HTERT RPE-1 (cell line): ENCODE data around the gene AKNA.

Source experiments
- in situ Hi-C: fragments of 300-500 bp; cut with MboI; formaldehyde crosslinking; loops from 4 replicates; pipeline ENCODE4 v1.14.3; 2020; ENCODE audit warnings: low sequenced_read_pairs

The AKNA gene

DNA sequence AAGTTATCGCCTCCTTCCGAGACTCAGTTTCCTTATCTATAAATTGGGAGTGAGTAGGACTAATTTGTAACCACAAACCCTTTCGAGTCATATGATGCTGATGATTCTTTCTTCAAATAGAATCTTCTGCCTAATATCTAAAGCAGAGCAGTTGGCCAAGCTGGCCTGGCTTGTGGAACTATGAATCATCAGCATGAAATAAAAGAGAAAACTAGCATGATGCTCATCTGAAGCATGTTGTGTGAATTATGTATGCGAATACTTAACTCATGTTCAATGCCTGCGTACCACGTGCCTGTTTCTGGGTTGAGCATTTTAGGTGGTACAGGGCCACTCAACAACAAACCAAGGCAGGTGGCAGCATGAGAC lies 79.9 kb downstream of the AKNA start:
- in situ Hi-C loops = no loop called here

DNA sequence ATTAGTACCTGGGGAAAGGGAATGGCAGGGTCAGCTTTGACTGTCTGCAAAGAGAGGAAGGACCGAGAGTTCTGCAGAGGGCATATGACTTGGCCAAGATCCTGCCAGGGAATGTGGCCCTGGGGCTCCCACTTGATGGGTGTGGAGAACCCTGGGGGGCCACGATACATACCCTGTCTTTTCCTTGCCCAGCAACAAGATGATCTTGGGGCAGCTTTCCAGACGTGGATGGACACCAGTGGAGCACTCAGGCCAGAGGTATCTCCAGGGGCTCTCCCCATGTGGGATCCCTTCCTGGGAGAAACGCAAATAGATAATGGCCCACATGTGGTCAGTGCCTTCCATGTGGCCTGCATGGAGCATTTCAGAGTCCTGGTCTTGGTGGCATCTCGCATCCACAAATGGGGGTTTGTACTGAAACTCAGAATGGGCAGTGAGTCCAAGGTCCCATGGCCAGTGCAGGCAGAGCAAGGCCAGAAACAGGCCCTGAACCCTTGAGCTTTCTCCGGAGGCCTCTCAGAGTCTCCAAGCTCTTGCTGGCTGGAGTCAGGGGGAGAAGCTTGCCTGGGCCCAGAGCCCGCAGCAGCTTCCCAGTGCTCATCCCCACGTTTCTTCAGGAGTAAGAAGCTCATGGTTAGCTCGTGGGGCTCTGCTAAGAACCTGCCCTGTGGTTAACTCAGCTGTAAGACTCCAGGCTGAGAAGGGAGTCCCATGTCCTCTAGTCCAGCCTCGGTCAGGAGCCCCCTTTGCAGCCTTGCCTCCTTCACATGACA lies 83.2 kb downstream of the AKNA start:
- in situ Hi-C loops = no loop called here

DNA sequence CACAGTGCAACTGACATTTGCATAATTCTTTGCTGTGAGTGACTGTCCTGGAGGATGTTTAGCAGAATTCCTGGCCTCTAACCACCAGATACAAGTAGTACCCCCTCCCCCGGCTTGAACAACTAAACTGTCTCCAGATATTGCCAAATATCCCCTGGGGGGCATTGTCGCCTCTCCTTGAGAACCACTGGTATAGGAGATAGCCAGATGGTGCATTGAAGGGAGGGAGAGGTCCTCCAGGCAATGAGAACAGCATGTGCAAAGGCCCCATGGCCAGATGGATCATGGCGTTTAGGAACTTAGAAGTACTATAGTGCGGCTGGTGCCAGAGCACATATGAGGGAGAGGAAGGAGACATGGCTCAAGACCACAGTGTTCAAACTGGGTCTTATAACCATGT lies 83.8 kb downstream of the AKNA start:
- in situ Hi-C loops = no loop called here

DNA sequence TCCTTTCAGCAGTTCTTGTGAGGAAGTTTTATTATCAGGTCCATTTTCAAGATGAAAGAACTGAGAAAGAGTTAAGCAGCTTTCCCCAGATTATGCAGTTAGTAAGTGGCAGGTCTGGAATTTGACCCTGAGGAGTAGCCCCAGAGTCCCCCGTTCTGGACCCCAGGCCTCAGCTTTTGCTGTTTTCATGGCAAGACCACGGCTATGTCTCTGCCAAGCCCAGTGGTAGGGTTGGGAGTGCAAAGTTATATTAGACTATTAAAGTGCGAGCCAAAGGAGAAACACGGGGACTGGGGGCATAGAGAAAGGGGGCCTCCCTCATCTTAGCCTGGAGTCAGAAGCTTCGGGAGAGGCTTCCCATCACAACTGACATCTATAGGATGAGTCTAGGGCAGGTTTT lies 84.2 kb downstream of the AKNA start:
- in situ Hi-C loops = no loop called here

DNA sequence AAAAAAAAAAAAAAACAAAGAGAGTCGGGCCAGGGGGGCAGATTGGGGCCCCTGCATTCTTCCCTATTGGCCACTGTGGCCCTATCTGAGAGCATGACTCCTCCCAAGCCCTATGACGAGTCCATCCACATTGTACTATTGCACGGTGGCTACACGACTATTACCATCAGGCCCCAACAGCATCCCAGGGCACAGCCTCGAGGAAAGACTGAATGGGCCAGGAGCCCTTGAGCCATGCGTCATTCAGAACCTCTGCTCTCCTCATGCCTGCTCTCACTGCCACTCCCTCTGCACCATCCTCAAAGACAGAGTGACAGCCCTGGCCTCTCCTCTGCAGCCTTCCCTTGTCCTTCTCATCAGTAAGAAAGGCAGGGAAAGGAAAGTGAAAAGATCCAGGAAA lies 85.1 kb downstream of the AKNA start:
- in situ Hi-C loops = no loop called here

DNA sequence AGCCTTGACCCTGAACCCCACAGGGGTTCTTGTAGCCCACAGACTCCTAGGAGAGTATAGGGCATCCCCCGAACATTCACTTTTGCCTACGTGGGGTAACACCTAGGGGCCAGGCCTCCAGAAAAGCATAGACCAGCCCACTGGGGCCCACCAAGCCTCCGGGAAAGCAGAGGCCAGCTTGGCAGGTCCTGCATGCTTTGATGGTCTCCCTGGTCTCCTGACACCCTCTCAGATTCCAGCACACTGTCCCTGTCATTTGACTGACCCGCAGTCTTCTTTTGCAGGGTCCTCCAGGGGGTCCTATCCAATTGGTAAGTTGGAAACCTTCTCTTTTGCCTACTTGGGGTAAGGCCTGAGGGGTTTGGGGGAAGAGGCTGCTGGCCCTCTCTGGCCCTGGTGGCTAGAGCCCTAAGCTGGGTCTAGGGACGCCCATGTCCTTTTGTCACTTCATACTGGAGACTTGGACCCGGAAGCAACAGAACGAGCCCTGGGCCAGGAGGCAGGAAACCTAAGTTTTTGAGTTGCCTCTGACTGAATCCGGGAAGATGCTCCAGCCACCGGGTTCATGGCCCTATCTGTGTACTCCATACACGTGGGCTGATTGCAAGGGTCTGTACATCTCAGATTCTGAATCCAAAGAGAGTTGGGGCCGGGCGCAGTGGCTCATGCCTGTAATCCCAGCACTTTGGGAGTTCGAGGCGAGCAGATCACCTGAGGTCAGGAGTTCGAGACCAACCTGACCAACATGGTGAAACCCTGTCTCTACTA lies 85.8 kb downstream of the AKNA start:
- in situ Hi-C loops = no loop called here

DNA sequence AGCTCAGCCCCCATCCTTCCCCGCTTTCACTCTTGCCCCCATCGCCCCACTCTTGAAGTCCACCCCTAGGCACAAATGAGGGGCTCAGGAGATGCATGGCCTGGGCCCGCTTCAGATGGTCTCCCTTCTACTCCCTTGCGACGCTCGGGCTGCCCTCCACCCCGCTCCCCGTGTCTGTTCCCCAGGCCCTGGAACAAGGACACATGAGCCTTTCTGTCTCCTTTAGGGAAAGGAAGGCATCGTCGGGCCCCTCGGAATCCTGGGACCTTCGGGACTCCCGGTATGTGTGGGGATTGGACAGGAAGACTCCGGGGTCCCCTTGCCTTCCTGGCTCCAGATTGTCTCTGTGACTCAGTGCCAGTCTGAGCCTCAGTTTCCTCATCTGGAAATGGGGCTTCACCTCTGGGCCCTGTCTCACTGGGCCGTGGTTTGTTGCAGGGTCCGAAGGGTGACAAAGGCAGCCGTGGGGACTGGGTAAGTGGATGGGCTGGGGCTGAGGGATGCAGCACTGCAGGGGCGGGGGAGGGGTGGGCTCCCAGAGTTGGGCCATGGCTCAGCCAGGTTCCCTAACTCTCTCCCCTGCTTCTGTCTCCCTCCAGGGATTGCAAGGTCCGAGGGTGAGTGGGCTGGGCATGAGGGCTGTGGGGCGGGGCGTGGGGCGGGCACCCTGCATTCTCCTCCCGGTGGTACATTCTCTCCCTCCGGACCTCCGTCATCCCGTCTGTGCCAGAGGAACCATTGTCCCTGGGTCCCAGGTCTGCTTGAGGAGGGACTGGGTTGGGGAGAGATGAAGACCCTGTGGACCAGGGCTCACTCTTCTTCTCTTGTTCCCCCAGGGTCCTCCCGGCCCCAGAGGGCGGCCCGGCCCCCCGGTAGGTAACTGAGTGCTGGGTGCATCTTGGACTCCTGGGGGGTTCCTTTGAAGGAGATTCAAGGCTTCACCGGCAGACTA lies 86.7 kb downstream of the AKNA start:
- in situ Hi-C loops = no loop called here

DNA sequence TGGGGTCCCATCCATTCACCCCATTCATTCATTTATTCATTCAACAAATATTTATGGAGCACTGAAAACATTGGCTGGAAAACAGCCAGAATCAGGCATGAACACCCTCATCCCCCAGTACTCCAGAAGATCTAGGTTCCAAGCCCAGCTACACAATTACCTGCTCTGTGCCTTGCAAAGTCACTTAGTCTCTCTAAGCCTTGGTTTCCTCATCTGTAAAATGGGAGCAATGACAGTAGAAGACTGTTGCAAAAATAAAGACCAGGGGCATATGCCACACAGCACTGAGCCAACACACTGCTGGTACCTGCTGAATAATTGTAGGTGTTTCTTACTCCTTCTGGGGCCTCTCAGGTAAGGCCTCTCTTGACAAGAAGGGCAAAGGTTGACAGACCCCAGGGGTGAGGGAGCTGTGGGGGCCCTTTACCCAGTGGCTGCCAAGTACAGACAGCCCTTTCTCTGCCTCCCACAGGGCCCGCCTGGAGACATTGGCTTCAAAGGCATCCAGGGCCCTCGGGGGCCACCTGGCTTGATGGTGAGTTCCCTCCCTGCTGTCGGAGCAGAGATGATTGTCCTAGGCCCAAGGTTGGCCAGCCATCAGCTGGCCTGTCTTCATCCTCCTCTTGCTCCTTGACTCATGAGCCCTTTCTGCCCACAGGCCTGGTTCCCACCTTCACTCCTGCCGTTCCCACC lies 87.5 kb downstream of the AKNA start:
- in situ Hi-C loops = no loop called here

DNA sequence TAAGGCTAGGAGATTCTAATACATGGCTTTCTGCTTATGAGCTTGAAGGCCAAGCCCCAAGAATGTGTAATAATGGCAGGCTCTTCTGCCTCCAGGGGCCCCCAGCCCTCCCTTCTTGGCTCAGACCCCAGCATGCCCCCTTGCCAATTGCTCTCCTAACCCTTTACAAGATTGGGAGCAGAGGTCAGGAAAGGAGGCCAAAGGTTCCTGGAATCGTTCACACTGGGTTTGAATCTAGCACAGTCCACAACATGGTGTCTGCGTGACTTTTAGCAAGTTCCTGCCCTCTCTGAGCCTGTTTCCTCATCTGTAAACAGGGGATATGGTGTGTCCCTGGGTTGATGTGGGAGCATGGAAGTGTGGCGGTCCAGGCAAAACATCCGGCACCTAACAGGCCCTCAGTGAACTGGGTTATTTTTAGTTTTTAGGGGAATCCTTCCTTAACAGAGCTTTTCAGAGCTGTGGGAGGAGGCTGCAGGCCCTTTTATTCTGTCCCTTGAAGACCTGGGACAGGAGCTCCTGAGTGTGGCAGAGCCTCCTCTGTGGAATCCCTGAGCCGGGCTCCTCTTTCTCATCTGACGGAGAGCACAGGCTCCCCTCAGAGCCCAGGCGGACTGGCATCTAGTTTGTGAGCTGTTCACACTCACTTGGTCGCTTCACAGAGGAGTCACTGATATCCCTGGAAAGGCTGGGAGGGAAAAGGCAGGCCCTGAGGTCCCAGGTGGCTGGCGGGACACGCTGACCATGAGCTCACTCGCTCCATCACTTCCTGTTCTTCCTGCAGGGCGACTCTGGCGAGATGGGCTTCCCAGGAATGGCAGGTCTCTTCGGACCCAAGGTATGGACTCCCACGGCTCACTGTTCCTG lies 88.3 kb downstream of the AKNA start:
- in situ Hi-C loops = loop anchor here (25.0 kb wide), 1 partner anchor 212 kb away; the partner anchor contains the start of genes AMBP and KIF12

DNA sequence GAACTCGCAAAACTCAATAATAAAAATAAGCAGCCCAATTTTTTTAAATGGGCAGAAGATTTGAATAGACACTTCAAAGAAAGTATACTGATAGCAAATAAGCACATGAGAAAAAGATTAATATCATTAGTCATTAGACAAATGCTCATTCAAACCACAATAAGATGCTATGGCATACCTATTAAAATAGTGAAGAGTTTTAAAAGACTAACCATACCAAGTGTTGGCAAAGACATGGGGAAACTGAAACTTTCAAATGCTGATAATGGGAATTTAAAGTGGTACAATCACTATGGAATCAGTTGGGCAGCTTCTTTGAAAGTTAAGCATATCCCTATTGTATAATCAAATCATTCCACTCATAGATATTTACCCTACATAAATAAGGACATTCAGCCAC lies 91.4 kb downstream of the AKNA start:
- in situ Hi-C loops = loop anchor here (25.0 kb wide), 1 partner anchor 209 kb away; the partner anchor contains the start of genes AMBP and KIF12

DNA sequence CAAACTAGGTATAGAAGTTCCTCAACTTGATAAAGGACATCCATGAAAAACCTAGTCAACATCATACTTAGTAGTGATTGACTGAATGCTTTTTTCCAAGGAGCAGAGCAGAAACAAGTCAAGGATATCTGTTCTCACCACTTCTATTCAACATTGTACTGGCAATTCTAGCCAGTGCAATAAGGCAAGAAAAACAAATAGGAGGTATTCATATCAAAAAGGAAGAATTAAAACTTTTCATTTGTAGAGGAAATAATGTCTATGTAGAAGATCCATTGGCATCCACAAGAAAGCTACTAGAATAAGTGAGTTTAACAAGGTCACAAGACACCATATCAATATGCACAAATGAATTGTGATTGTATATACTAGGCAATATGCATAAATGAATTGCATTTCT lies 93.1 kb downstream of the AKNA start:
- in situ Hi-C loops = loop anchor here (25.0 kb wide), 1 partner anchor 207 kb away; the partner anchor contains the start of genes AMBP and KIF12

DNA sequence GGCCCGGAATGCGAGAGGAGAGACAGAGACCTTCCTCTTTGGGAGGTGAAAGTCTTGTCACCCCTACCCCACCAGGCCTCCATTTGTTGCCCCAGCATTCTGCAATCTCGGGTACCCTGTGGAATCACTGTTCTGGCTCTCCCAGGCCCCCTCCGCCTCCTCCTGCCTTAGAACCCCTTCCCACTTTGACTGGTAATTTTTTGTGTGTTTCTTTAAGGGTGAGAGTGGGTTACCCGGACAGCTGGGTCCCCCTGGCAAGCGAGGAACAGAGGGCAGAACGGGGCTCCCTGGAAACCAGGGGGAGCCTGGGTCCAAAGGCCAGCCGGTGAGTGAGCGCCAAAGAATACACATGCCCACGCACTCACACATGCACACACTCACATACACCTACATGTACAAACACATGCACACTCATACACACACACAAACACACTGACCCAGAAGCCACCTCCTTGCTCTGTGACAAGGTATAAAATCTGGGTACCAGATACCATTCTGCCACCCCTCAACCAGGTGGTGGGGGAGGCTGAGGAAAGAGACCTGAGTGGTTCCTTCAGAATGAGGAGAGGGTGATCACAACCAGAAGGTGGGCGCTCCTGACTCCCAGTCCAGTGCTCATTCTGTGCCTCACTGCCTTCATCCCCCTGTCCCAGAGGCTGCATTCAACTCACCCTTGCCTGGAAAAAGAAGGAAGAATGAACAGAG lies 95.7 kb downstream of the AKNA start:
- in situ Hi-C loops = loop anchor here (25.0 kb wide), 1 partner anchor 205 kb away; the partner anchor contains the start of genes AMBP and KIF12

DNA sequence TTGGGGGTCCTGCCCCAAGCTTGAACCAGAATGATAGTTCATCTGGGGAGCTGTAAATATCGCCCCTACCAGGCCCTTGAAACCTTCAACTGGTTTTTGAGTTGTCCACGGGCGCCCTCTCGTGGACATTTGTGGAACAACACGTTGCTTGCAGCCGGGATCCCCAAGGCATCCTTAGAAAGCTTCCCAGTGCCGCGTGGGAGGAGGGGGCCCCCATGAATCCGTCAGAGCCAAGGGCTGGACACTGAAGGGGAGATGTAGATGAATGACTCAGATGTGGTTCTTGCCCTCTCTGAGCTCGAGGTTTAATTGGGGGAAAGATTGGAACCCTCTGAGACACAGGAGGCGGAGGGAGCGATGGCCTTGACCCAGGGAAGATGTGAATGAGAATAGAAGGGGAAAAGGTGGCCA lies 96.7 kb downstream of the AKNA start:
- in situ Hi-C loops = loop anchor here (25.0 kb wide), 1 partner anchor 204 kb away; the partner anchor contains the start of genes AMBP and KIF12

DNA sequence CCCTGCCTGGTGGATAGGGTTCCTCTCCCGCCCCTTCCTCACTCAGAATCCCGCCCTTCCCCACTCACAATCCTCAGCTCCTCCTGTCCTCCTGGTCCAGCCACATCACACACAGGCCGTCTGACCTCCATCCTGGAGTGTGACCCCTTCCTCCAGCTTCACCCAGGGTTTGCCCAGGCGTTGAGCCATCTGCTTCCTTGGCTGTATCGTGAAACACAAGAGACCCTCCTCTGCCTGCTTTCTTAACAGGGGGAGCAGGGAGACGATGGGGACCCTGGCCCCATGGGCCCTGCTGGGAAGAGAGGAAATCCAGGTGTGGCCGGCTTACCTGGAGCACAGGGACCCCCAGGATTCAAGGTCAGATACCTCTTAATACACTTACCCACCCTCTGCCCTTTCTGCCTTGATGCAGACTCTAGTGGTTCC lies 97.2 kb downstream of the AKNA start:
- in situ Hi-C loops = loop anchor here (25.0 kb wide), 1 partner anchor 203 kb away; the partner anchor contains the start of genes AMBP and KIF12

DNA sequence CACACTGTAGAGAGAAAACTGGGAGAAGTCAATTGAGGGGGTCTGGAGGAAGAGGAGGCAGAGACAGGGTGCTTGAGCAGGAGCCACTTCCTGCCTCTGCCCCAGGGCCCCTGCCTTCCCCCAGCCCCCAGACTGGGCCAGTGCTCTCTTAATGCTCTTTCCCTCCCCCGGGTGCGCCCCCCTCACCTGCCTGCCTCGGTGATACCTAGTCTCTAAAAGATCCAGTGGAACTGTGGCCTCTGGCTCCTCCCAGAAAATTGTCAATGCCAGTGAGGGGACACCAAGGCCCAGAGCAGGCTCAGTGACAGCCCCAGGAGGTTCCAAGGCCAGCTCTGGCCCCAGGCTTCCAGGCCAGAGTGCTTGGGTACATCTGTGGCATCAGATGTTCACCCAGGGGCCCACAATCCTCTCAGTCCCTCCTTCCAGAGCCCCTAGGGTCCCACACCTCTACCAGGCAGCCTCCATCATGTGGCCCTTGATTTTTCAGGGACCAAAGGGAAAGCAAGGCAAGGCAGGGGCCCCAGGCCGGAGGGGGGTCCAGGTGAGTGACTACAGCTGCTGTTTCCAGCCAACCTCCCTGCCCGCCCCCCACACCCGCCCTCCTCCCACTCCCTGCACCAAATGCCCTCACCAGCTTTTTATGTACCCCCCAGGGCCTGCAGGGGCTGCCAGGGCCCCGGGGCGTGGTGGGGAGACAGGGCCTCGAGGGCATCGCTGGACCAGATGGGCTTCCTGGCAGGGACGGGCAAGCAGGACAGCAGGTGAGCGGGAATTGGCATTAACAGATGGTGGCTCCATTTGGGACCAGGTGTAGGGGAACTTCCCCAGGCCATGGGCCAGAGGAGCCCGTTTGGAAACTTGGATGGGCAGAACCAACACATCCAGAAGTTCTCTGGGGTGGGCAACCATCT lies 98.0 kb downstream of the AKNA start:
- in situ Hi-C loops = loop anchor here (25.0 kb wide), 1 partner anchor 203 kb away; the partner anchor contains the start of genes AMBP and KIF12

DNA sequence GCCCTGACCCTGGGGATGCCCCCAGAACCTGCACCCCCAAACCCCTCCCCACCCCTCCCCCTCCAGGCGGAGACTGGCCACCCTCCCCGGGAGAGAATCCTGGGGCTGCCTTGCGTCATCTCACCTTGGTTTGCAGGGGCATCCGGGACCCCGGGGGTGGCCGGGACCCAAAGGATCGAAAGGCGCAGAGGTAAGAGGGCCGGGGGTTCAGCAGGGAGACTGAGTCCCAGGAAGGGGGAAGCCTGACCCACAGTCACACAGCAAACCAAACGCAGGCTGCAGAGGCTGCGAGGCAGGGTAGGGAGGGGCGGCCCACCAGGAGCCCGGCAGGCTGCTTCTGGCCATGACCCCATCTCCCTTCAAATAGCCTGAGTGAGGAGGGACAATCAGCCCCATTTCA lies 98.7 kb downstream of the AKNA start:
- in situ Hi-C loops = loop anchor here (25.0 kb wide), 1 partner anchor 202 kb away; the partner anchor contains the start of genes AMBP and KIF12
